HG03039 (cell line): ENCODE data around the gene FLAD1.

ENCODE experiments used
- ATAC-seq: cut with Tn5 transposase; IDR thresholded peaks from one replicate; pipeline ENCODE4 v1.9.1; 2021; ENCODE audit warnings: mild to moderate bottlenecking, moderate library complexity; ENCODE audit not compliant: unreplicated experiment

Gene FLAD1

GRCh38 chr1:154951901-154952657 lies 31.1 kb upstream of the FLAD1 start:
- no peak for ATAC-seq

- ATAC-seq, result no peak
These were observed 30.5 kb upstream of the FLAD1 start for GRCh38 chr1:154952664-154953063.

- no peak for ATAC-seq
These were observed 29.5 kb upstream of the FLAD1 start for GRCh38 chr1:154953611-154954038.

- no peak for ATAC-seq
These were observed 28.6 kb upstream of the FLAD1 start for GRCh38 chr1:154954541-154954940.

- no peak for ATAC-seq
These were observed 28.0 kb upstream of the FLAD1 start for GRCh38 chr1:154955039-154955717.

- ATAC-seq, result peak; percentile 61
These were observed 27.2 kb upstream of the FLAD1 start, which contains the start of gene PBXIP1 for GRCh38 chr1:154955718-154956543. TSS of gene PBXIP1 (minus strand) at chr1:154956099. CDS start at chr1:154953721, 2,378 bp downstream.

- no peak for ATAC-seq
These were observed 26.6 kb upstream of the FLAD1 start for GRCh38 chr1:154956544-154956941.

- no peak for ATAC-seq
These were observed 26.0 kb upstream of the FLAD1 start for GRCh38 chr1:154957091-154957657.

GRCh38 chr1:154958036-154958435 lies 25.1 kb upstream of the FLAD1 start:
- ATAC-seq, result no peak

GRCh38 chr1:154958681-154959425 lies 24.3 kb upstream of the FLAD1 start:
- no peak for ATAC-seq

- ATAC-seq, result no peak
These were observed 23.7 kb upstream of the FLAD1 start for GRCh38 chr1:154959426-154959780.

GRCh38 chr1:154960446-154961136 lies 22.6 kb upstream of the FLAD1 start:
- no peak for ATAC-seq

- ATAC-seq, result peak; percentile 64
These were observed 21.7 kb upstream of the FLAD1 start, which contains the start of gene PYGO2 for GRCh38 chr1:154961207-154962155. TSS of gene PYGO2 (minus strand) at chr1:154961782. CDS start at chr1:154961576, 206 bp downstream.

- ATAC-seq, result no peak
These were observed 20.9 kb upstream of the FLAD1 start for GRCh38 chr1:154962156-154962749.

- ATAC-seq, result no peak
These were observed 20.3 kb upstream of the FLAD1 start for GRCh38 chr1:154962795-154963330.

GRCh38 chr1:154963643-154964042 lies 19.5 kb upstream of the FLAD1 start:
- ATAC-seq, result no peak

GRCh38 chr1:154964359-154964758 lies 18.8 kb upstream of the FLAD1 start:
- no peak for ATAC-seq

GRCh38 chr1:154966111-154966510 lies 17.0 kb upstream of the FLAD1 start:
- no peak for ATAC-seq
